NCI-H526 (cell line): ENCODE measurements around the gene SNX3.

Experiments used
- DNase-seq, 2 experiments: peaks; one replicate each; lab custom pipeline; 2025; lab: John Stamatoyannopoulos, UW

SNX3 gene

DNA sequence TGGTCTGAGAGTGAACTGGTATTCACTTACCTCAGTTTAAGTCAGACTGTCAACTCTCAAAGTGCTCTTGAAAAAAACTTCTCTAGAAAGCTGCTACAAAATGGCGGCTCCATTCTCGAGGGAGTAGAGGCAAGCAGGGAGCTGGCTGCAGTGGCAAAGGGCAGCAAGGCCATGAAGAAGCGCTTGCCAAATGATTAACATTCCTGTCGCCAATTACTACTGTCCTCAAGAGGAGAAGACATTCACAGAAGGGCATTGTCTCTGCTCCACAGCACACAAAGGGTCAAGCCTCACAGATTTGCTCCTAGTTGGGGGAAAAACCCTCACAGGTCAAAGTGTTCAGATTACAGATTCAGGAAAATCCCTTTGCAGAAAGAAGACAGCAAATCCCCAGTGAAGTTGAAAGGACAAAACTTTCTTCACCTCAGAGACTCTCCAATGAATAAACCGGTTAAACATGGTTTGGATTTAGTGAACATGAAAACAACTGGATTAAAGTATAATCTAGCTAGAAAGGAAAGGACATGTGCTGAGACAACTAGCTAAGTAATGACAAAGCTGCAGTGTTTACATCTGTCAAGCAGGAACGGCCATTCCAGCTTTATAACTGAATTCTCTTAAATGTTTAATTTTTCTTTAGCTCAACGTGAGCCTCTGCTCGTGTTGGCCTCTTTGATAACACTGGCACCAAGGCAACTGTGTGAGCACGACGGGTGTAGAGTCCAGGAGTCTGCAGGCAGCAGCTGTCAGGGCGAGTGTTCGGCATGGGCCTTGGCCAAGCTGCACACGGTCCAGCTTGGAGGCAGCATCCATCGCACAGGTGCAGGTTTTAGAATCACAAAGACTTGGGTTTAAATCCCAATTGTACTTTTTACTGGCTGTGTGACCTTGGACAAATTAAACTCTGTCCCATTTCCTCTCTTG, 57.4 kb downstream of the SNX3 start:
- no peak for DNase-seq

DNA sequence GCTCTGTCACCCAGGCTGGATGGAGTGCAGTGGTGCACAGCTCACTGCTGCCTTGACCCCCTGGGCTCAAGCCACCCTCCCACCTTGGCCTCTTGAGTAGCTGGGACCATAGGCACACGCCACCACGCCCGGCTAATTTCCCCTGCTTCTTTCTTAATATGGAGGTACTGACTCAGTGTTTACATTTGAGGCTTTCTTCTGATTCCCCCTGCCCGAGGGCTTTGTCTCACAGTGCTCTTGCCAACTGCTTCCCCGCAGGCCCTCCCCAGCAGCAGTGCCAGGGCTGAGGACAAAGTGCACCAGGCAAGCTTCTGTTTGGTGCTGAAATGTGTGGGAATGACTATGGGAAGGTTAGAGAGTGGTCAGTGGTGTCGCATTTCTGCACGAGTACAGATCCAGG, 60.2 kb downstream of the SNX3 start:
- no peak for DNase-seq

DNA sequence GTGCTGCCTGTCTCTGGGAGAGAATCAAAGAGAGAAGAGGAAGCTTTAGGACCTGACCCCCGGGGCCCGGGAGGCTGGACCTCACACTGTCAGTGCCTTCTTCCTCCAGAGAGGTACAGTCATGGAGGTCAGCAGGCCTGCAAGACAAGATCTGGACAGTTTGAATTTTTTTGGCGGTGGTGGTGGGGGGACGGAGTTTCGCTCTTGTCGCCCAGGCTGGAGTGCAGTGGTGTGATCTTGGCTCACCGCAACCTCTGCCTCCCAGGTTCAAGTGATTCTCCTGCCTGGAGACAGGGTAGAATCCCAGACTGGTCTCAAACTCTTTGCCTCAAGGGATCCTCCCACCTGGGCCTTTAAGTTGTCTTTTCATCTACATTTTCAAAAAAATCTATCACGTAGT, 60.7 kb downstream of the SNX3 start:
- DNase-seq: no peak

DNA sequence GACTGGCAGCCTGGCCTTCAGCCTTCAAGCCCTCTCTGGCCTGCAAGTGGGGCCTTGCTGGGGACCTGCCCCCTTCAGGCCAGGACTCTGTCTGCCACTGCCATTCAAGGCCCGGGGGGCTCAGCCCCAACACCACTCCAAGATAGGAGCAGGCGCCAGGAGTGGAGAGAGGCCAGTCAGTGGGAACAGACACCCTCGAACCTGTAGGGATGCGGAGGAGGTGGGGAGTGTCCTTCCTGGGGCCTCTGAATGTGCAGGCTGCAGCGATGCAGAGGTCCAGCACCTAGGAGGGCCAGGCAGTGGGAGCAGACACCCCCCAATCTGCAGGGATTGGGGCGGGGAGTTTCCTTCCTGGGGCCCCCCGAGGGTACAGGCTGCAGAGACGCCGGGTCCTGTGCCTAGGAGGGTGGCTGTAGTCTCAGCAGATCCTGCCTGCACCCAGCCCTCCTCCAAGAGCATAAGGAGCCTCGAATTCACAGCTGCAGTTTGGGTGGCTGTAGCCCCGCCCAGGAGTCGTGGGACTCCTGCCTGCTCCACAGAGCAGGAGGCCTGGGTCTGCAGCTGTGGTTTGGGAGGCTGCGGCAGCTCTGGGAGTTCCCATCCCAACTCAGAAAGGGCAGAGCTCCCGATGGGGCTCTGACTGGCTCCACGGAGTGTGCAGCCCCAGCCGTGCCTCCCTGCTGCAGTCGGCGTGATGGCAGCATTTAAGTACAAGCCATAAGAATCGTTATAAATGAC, 61.9 kb downstream of the SNX3 start:
- no peak for DNase-seq

DNA sequence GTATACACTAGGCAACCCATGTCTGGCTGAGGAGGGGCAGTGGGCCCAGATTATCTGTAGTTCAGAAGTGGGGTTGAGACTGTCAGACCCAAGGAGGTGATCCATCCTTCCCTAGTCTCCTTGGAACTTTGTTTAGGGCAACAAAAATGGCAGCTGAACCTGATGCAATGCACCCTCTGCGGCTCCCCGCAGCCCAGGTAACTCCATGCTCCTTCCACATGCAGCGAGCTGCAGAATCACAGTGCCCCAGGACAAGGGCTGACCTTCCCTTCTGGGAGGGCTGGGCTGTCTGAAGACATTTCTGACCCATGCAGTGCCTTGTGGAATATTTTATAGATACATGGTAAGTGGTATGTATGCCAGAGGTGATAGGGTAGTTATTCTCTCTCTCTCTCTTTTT, 65.6 kb downstream of the SNX3 start:
- no peak for DNase-seq

DNA sequence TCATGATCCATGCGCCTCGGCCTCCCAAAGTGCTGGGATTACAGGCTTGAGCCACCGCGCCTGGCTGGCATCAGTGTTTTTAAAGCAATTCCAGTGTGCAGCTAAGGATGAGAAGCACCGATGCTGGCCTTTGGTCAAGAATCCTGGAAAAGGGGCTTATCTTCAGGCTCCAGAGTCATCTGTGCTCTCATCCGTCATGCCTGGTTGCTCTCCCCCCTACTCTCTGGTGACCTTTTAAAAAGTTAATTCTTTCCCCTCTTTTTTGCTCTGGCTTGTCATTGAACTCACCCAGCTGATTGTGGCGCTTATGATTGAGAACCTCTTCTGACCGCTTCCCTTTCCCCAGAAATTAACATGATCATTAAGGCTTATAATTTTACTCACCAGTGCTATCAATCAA, 66.3 kb downstream of the SNX3 start:
- DNase-seq: no peak

DNA sequence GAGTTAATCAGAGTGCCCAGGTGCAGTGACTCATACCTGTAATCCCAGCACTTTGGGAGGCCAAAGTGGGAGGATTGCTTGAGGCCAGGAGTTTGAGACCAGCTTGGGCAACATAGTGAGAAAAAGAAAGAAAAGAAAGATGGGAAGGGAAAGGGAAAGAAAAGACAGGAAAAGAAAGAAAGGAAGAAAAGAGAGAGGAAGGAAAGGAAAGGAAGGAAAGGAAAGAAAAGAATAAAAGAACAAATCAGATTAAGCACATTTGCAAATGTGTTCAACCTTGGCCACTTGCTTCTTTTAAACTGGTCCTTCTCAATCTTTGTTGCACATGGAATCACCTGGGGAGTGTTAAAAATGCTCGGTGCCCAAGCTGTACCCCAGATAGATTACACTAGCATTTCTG, 67.0 kb downstream of the SNX3 start:
- DNase-seq: no peak

DNA sequence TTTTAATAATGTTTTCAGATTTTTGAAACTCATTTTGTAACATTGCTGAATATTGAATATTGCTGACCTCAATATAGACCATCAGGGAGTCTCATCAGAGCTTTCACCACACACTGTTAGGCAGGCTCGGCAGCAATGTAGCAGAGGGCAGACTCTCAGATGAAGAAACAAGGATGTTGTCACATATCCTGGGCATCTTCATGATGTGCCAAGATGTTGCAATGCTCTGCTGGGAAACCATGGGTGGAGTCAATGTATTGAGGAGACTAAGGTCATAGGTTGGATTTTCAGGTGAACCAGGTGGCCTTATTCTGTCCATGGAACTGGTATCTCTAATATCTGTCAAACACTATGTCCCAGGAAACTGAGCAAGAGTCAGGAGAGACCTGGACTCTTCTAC, 67.7 kb downstream of the SNX3 start:
- DNase-seq: no peak

DNA sequence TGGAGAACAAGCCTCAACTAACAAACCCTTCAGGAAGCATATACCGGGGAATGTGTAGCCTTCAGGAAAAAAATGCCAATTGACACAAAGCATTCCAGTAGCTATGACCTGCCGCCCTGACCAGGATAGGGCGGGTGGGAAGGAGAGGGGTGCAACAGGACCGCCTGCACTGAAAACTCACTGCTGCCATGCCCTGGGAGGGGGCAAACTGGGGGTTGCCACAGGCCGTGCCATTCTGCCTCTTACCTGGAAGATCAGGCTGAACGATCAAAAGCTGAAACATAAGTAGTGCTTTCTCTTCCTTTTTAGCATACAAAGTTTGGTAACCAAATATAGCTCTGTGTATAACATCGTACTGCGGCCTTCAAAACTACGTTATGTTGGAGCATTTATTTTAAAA, 73.3 kb downstream of the SNX3 start:
- no peak for DNase-seq

DNA sequence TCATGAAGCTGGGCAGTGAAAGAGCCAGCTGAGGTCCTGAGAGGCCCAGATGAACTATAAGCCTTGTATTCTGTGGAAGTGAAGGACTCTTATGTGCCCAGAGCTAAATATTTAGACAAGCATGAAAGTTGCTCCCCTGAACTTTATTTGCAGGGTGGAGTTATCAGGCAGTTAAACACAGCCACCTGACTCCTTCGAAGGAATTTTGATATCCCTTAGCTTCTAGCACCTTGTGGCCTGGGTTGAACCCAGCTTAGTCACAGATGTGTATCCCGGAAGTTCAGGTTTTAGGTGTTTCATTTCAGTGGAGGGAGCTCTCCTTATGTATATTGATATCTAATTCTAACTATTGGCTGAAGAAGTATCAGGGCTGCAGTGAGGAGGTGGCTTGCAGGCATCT, 74.6 kb downstream of the SNX3 start:
- no peak for DNase-seq

DNA sequence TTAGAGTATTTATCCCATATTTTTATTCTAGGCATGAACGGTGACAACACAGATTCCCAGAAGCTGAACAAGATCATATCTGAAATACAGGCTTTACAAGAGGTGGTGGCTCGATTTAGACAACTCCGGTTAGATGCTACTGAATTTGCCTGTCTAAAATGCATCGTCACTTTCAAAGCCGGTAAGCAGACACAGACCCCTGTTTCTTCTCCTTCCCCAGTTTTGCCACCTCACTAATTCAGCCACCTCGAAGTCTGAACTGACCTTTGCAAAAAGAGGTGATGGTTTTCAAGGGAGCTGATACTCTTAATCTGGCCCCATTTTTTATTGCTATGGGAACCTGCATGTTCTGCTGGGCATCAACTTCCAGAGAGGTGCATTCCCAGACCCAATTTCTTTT, 80.1 kb downstream of the SNX3 start:
- no peak for DNase-seq

DNA sequence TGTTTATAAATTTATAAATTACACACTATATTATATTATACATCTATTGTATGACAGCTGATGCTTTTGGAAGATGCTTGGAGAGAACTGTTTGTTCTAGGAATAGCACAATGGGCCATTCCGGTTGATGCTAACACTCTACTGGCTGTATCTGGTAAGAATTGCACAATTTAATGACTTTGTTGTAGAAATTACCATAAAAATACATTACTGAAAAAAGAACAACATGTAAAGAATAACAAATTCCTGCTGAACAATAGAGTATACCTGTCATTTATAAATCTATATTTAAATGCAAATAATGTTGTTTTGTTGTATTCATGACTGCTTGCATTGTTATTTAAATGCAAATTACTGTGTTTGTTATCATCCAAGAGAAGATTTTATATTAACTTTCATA, 80.6 kb downstream of the SNX3 start:
- DNase-seq: no peak

DNA sequence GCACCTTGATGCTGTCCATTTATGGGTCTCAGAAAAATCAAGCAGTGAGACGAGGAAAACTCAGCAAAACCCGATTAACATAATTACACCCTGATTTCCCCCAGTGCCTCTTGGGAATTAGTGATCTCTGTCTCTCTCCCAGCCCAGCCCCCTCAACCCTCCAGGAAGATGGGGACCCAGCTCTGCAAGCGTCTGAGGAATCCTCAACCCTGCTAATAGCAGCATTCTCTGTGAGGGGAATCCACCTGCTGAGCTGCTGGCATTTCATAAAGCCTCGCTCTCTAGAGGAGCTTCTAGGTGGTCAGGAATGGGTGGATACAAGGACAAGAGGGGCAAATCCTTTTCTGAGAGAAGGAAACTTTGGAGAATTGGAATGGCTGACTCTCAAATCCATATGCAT, 81.1 kb downstream of the SNX3 start:
- DNase-seq: no peak

DNA sequence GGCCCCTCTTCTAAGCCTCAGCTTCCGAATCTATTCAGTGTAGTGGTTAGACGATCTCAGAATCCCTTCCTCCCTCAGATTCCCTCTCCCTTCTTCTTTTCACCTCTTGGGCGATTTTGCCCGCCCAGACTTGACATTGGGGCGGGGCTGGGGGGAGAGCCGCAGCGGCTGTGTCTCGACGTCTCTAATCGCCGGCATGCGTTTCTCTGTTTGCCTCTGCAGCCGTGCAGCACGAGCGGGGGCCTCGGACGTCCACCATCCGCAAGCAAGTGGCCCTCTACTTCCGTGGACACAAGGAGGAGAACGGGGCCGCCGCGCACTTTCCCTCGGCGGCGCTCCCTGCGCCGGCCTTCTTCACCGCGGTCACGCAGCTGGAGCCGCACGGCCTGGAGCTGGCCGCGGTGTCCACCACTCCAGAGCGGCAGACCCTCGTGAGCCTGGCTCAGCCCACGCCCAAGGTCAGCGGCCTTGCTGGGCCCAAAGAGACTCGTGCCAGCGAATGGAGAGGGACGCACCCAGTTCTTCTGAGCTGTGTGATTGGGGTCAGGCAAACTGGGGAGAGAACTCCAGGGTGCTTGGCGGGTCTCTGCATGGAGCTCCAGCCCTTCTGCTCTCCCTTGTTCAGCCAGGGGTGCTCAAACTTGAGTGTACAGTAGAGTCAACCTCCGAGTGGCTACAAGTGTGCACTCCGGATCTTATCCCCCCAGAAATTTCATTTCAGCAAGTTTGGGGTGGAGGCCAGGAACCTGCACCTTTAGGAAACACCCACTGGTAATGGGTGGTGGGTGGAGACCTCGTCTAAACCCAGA, 84.4 kb downstream of the SNX3 start:
- DNase-seq: no peak

DNA sequence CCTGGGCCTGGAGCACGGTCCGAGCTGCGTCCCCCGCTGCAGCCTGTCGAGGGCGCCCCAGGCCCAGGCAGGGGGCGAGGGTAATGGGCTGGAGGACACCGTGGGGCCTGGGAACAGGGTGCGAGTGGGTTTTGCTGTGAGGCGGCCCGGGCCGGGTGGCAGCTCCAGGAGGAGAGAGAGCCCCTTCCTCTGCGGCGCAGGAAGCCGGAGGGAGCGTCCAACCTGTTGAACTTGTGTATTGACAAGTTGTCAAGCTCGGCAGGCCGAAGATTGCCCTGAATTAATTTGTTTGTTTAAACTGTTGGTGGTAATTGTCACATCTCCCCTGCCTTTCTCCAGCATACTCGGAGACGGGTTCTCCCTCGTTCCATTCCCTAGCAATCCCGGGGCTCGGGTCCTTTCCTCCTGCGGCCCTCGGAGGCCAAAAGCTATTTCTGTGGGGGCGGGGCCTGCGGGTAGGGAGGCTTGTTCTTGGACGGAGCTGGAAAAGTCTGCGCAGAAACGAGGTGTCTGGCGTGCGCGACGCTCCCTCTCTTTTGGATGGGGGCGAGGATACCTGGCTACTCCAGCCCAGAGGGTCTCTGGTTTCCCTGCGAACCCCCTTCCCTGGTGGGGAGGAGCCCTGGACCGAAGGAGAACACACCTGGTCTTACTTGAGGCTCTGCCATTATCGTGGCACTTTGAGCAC, 85.1 kb downstream of the SNX3 start:
- peak; percentile 48 to 75 for DNase-seq

DNA sequence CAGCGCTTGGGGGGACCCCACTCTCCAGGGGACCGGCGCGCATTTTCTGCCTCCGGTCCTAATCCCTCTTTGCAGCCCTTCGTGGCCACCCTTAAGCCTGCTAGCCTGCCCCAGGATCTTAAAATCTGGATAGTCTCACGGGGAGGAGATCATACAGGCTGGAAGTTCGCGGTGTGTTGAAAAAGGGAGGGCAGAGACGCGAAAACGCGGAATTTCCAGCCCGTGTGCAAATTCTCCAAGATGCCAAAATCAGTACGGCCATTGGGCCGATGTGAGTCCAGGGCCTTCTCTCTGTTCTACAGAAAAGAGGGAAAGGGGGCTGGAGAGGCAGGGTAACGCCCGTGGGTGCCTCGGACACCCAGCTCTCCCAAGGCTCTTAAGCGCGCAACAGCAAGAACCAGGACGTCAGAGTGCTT, 85.7 kb downstream of the SNX3 start:
- DNase-seq: no peak

DNA sequence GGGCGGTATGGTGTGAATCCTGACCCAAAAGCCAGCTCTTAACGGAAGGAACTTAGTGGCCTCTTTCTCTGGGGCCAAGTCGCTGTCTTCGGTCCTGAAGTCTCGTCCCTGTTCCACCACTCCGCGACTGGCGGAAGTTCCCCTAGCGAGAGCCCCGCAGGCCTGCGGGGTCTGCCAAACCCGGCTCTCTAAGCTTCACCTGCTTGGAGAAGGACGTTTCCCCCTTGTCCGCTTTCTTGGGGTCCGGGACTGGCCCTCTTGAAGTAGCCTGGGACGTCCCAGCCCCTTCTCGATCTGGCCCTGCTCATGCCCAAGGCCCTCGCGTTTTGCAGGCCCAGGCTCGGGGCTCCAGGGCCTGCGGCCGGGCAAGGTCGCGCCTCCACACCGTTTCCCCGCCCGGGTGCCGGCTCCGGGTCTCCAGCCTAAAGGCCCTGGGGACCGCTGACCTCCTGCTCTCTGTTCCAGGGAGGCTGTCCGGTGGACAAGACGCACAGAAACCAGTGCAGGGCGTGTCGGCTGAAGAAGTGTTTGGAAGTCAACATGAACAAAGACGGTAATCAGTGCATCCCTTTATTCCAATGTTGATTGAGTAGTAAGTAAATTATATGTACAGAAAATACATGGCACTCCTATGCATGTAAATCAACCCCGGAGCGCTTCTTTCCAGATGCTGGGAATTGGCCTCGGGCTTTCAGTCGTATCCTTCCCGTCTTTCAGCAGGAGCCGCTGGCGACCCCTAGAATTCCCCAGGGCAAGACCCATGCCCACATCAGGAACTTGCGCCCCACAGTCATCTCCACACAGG, 86.3 kb downstream of the SNX3 start:
- DNase-seq: no peak

DNA sequence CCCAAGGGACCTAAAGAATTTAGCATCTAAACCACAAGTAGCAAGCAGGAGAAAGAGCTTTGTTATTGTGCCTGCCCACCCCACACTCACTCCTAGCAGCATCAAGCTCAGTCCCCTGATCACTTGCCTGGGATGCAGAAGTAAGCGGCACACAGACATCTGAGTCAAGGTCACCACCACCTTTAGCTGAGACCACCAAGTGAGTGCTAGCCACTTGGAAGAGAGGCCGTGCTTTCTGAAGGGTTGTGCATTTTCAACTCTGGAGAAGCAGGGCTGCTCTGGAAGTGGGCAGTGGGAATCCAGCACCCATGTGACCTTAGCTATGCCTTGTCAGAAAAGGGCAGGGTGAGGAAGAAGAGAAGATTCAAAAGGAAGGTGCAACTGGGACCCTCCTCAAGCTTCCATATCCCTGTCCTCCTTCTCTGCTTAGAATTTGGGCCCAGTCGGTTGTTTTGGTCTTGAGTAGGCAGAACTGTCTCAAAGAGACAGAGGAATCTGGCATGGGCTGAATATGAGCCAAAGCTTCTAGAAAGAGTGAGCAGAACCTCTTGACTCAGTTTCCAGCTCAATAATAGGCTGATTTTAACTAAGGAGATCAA, 88.8 kb downstream of the SNX3 start:
- DNase-seq: no peak

DNA sequence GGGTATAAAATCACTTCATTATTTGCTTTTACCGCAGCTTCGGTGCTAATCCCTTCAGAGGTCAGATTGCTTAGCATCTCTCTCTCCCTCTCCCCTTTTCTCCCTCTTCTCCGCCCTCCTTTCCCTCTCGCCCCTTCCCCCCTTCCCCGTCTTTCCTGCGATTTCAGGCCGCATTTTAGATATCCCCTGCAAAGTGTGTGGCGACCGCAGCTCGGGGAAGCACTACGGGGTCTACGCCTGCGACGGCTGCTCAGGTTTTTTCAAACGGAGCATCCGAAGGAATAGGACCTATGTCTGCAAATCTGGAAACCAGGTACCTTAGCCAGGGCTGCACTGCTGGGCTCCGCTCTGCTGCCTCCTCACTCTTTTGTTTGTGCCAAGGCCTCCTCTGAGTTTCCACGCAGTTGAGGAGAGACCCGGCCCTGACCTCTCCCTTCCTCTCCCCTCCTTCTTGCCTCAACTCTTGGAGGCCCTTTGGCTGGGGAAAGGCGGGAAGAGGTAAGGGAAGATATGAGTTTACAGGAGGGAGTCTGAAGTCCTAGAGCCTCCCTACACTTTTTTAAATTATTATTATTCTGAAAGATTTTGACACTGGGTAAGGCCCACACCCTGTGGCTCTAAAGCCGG, 89.4 kb downstream of the SNX3 start:
- no peak for DNase-seq
